H1 (cell line): ENCODE measurements around the gene SRD5A3. TPM values are rescaled to one million over a fixed set of nuclear protein-coding genes. Genes with fewer than 3 reads are reported as not detected.

ENCODE experiments used
- CTCF ChIA-PET: fragments of 300-600 bp; sonication (Branson Sonifier 250); formaldehyde crosslinking; loops from one replicate; lab custom pipeline; 2021; ENCODE audit not compliant: partially characterized antibody; lab: Charles Lee
- POLR2A ChIA-PET: fragments of 300-600 bp; sonication (Branson Sonifier 250); formaldehyde crosslinking; loops from one replicate; lab custom pipeline; 2021; ENCODE audit warnings: inconsistent platforms; ENCODE audit not compliant: partially characterized antibody; lab: Charles Lee
- DNase-seq, 2 experiments: peaks; one replicate each; pipeline versions ENCODE4 v3.0.0 to v3.0.0-alpha.2; 2010 to 2022; ENCODE audit warnings: low spot score in 2 of 2, low read depth in 1 of 2, mixed read lengths in 1 of 2
- FAIRE-seq: peaks from 2 replicates; lab custom pipeline; 2011; peaks lifted over from hg19 to GRCh38; lab: Jason Lieb, UNC
- H2AFZ ChIP-seq: 2 replicates; pipeline ENCODE4 v1.8.1; 2012; ENCODE audit warnings: low read length, inconsistent platforms
- H2AK5ac ChIP-seq: 2 replicates; pipeline ENCODE4 v1.6.1; 2013; ENCODE audit warnings: low read depth, low read length
- H2BK120ac ChIP-seq: replicated peaks from 2 replicates; pipeline ENCODE3; 2013; ENCODE audit warnings: low read depth, low read length, inconsistent platforms
- H2BK12ac ChIP-seq: 2 replicates; pipeline ENCODE4 v1.6.1; 2013; ENCODE audit warnings: low read depth, low read length
- H2BK15ac ChIP-seq: 2 replicates; pipeline ENCODE4 v1.6.1; 2013; ENCODE audit warnings: low read length
- H2BK20ac ChIP-seq: 2 replicates; pipeline ENCODE4 v1.6.1; 2013; ENCODE audit warnings: low read length
- H2BK5ac ChIP-seq: 2 replicates; pipeline ENCODE4 v1.6.1; 2013; ENCODE audit warnings: low read depth, low read length
- H3K14ac ChIP-seq: 2 replicates; pipeline ENCODE4 v1.6.1; 2013; ENCODE audit warnings: inconsistent platforms; ENCODE audit not compliant: insufficient read length
- H3K18ac ChIP-seq: 2 replicates; pipeline ENCODE4 v1.6.1; 2013; ENCODE audit warnings: low read length; ENCODE audit errors: extremely low read depth
- H3K23ac ChIP-seq: 2 replicates; pipeline ENCODE4 v1.6.1; 2013; ENCODE audit warnings: inconsistent platforms; ENCODE audit not compliant: insufficient read length
- H3K23me2 ChIP-seq: 2 replicates; pipeline ENCODE4 v1.6.1; 2013; ENCODE audit warnings: low read depth, low read length
- H3K27ac ChIP-seq: 2 replicates; pipeline ENCODE4 v1.6.1; 2011; ENCODE audit warnings: low read depth, low read length, inconsistent platforms
- H3K27me3 ChIP-seq, 4 experiments: replicated peaks in 1 of 4; 1 replicate in 1 of 4; 2 replicates in 3 of 4; pipeline versions ENCODE4 v1.6.1 to v1.8.1; 2011 to 2013; ENCODE audit warnings: low read length in 3 of 4, mild to moderate bottlenecking in 3 of 4, inconsistent platforms in 2 of 4, mixed read lengths in 2 of 4, moderate library complexity in 1 of 4; ENCODE audit not compliant: control insufficient read depth in 3 of 4, insufficient read depth in 3 of 4; ENCODE audit errors: extremely low read depth in 1 of 4
- H3K36me3 ChIP-seq, 4 experiments: 2 replicates each; pipeline versions ENCODE4 v1.6.1 to v1.8.1; 2011 to 2013; ENCODE audit warnings: mild to moderate bottlenecking in 4 of 4, low read length in 3 of 4, moderate library complexity in 2 of 4, control low read depth in 1 of 4, inconsistent platforms in 1 of 4; ENCODE audit not compliant: insufficient read depth in 4 of 4, control insufficient read depth in 2 of 4
- H3K4ac ChIP-seq: replicated peaks from 2 replicates; pipeline ENCODE3; 2013; ENCODE audit warnings: low read length, low read depth, mixed read lengths, inconsistent platforms; ENCODE audit not compliant: insufficient read length
- H3K4me1 ChIP-seq, 4 experiments: replicated peaks in 1 of 4; 1 replicate in 1 of 4; 2 replicates in 3 of 4; pipeline versions ENCODE4 v1.6.1 to v1.8.1; 2011 to 2013; ENCODE audit warnings: low read length in 3 of 4, inconsistent platforms in 2 of 4, mixed read lengths in 1 of 4; ENCODE audit not compliant: insufficient read depth in 4 of 4, control insufficient read depth in 3 of 4
- H3K4me2 ChIP-seq, 2 experiments: 2 replicates each; pipeline versions ENCODE4 v1.6.1 to v1.8.1; 2011 to 2013; ENCODE audit warnings: low read depth in 2 of 2, low read length in 2 of 2, control low read depth in 1 of 2, inconsistent platforms in 1 of 2, mild to moderate bottlenecking in 1 of 2; ENCODE audit not compliant: insufficient read depth in 1 of 2
- H3K4me3 ChIP-seq, 4 experiments: fragments of 200-600, 300-600 bp in 1 of 4; sonication (generic), shearing (Covaris generic), sonication (Bioruptor Twin) in 1 of 4; 2 replicates each; pipeline versions ENCODE4 v1.5.1 to v1.8.1; 2011 to 2016; ENCODE audit warnings: low read length in 4 of 4, low read depth in 3 of 4, control low read depth in 2 of 4, inconsistent platforms in 2 of 4, mild to moderate bottlenecking in 2 of 4, mixed read lengths in 1 of 4, moderate library complexity in 1 of 4; ENCODE audit not compliant: insufficient read depth in 2 of 4; ENCODE audit errors: extremely low read depth in 1 of 4
- H3K56ac ChIP-seq: replicated peaks from 2 replicates; pipeline ENCODE3; 2013; ENCODE audit warnings: low read depth, mild to moderate bottlenecking, mixed read lengths, low read length, inconsistent platforms; ENCODE audit not compliant: insufficient read length
- H3K79me1 ChIP-seq: 2 replicates; pipeline ENCODE4 v1.6.1; 2013; ENCODE audit warnings: low read depth, low read length, control low read depth
- H3K79me2 ChIP-seq, 2 experiments: 2 replicates each; pipeline versions ENCODE4 v1.6.1 to v1.8.1; 2012 to 2013; ENCODE audit warnings: low read length in 2 of 2, mild to moderate bottlenecking in 2 of 2, inconsistent platforms in 1 of 2; ENCODE audit not compliant: insufficient read depth in 2 of 2, control insufficient read depth in 1 of 2
- H3K9ac ChIP-seq, 4 experiments: replicated peaks in 1 of 4; 1 replicate in 1 of 4; 2 replicates in 3 of 4; pipeline versions ENCODE4 v1.6.1 to v1.8.1; 2011 to 2013; ENCODE audit warnings: low read depth in 3 of 4, low read length in 3 of 4, control low read depth in 2 of 4, mild to moderate bottlenecking in 2 of 4, moderate library complexity in 2 of 4, inconsistent platforms in 1 of 4; ENCODE audit errors: extremely low read depth in 1 of 4
- H3K9me3 ChIP-seq, 2 experiments: 2 replicates each; pipeline versions ENCODE4 v1.6.1 to v1.8.1; 2012 to 2013; ENCODE audit warnings: mild to moderate bottlenecking in 2 of 2, moderate library complexity in 2 of 2, control low read depth in 1 of 2, inconsistent platforms in 1 of 2, low read depth in 1 of 2, low read length in 1 of 2, mixed read lengths in 1 of 2; ENCODE audit not compliant: insufficient read depth in 2 of 2
- H4K20me1 ChIP-seq, 2 experiments: replicated peaks in 1 of 2; 2 replicates each; pipeline versions ENCODE3 to v1.8.1; 2011 to 2013; ENCODE audit warnings: inconsistent platforms in 2 of 2, low read length in 2 of 2, mild to moderate bottlenecking in 1 of 2; ENCODE audit not compliant: insufficient read depth in 2 of 2, control insufficient read depth in 1 of 2
- H4K5ac ChIP-seq: 2 replicates; pipeline ENCODE4 v1.6.1; 2013; ENCODE audit warnings: low read length, low read depth, mixed read lengths, inconsistent platforms; ENCODE audit not compliant: insufficient read length
- H4K8ac ChIP-seq: 2 replicates; pipeline ENCODE4 v1.8.0; 2013; ENCODE audit warnings: mild to moderate bottlenecking, moderate library complexity, low read length, inconsistent platforms; ENCODE audit not compliant: insufficient read depth; ENCODE audit errors: extremely low read depth
- H4K91ac ChIP-seq: replicated peaks from 2 replicates; pipeline ENCODE3; 2013; ENCODE audit warnings: low read length, mixed read lengths, inconsistent platforms; ENCODE audit not compliant: insufficient read length
- PHF8 ChIP-seq: fragments of 200-600 bp; sonication (generic); conservative IDR thresholded peaks from 2 replicates; pipeline ENCODE4 v1.7.1; 2012; ENCODE audit warnings: low read depth, mild to moderate bottlenecking, inconsistent platforms, low read length, moderate library complexity
- RAD21 ChIP-seq, 2 experiments: IDR thresholded peaks in 1 of 2; conservative IDR thresholded peaks in 1 of 2; 2 replicates each; pipeline ENCODE4 v1.6.1; 2011; ENCODE audit warnings: low read depth in 2 of 2, low read length in 2 of 2, improper control_type of control experiment in 1 of 2, inconsistent platforms in 1 of 2, mild to moderate bottlenecking in 1 of 2, moderate library complexity in 1 of 2
- RFX5 ChIP-seq: IDR thresholded peaks from 2 replicates; pipeline ENCODE4 v1.6.1; 2011; ENCODE audit warnings: low read depth, low read length, improper control_type of control experiment, borderline replicate concordance
- YY1 ChIP-seq: IDR thresholded peaks from 2 replicates; pipeline ENCODE4 v1.6.1; 2011; ENCODE audit warnings: low read depth, mild to moderate bottlenecking, low read length
- WGBS, 2 experiments: shearing (Covaris generic) in 1 of 2; methylation state at CpG; one replicate each; pipeline versions ENCODE4 v1.1.6 to v1.1.7; 2013 to 2015; ENCODE audit warnings: low lambda C conversion rate in 2 of 2, mixed read lengths in 2 of 2, inconsistent platforms in 1 of 2, low coverage in 1 of 2, missing lambda C conversion rate in 1 of 2; ENCODE audit not compliant: insufficient replicate concordance in 2 of 2, insufficient coverage in 1 of 2, insufficient read length in 1 of 2; ENCODE audit errors: extremely low coverage in 1 of 2, missing lambda C conversion rate in 1 of 2; 5-methylcytosine and 5-hydroxymethylcytosine counted together
- polyA plus RNA-seq, 7 experiments: library from polyadenylated mRNA; depleted of rRNA in 3 of 7; stranded (reverse) in 5 of 7; unstranded in 2 of 7; fragments of >200 nt in 5 of 7; fragments of 200-250 nt in 2 of 7; gene quantifications; 1 replicate in 5 of 7; 2 replicates in 1 of 7; 4 replicates in 1 of 7; pipeline versions ENCODE4 v1.2.1 to v1.2.3, GENCODE V29; 2011 to 2013; ENCODE audit warnings: missing spikeins in 2 of 7, mixed read lengths in 2 of 7
- total RNA-seq: library from RNA; stranded (reverse); fragmentation: NEBNext Ultra II Directional; extraction: Animal tissue kit (Norgen Biotek cat#: 25700); gene quantifications from 2 replicates; pipeline ENCODE4 v1.2.1, GENCODE V29; 2021

Gene SRD5A3
- total and polyA plus RNA-seq, 2 of the 8 experiments (the other 6 are each of a cell fraction or from before 2014, with no cell fraction given), result 19.6 to 34.6 TPM

DNA sequence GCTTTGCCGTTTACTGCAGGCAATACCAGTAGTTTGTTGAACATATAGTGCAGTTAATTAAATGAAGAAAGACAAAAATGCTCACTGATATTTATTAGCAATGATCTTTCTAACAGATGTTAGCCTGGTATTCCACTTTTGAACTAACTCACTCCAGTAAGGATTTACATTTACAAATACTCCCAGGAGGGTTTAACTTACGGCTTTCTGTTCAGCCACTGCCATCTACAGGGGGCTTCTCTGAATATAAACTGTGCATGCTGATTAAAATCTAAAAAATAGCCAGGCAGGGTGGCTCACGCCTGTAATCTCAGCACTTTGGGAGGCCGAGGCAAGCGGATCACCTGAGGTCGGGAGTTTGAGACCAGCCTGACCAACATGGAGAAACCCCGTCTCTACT, 2.2 kb upstream of the SRD5A3 start:
- WGBS, 2 experiments, result 88% methylated on average over 7 of the region's 7 CpGs; no CpG with 5 or more reads in 1 of the 2 experiments
- FAIRE-seq, result no peak

More for the DNA sequence above, 2.2 kb upstream of the SRD5A3 start:
- DNase-seq, result no peak
- Histone ChIP-seq H4K91ac (no peak overlapping the region), H3K27me3 (no peaks in the 10 kb centered on the region), H3K56ac (no peak overlapping the region), H2AK5ac (no peak overlapping the region), H3K4me1 (peaks cover 0 to 9% (median 5%) of the 10 kb centered on the region in 4 experiments), H3K4me2 (no peak overlapping the region), H3K23ac (no peak overlapping the region), H4K20me1 (no peaks in the 10 kb centered on the region), H3K79me2 (no peaks in the 10 kb centered on the region), H3K36me3 (no peaks in the 10 kb centered on the region), H2BK120ac (no peak overlapping the region), H2BK12ac (no peak overlapping the region), H3K4me3 (no peak overlapping the region), H3K79me1 (no peaks in the 10 kb centered on the region), H3K14ac (no peak overlapping the region), H3K4ac (no peak overlapping the region), H3K9ac (no peak overlapping the region), H4K8ac (no peak overlapping the region), H3K23me2 (no peaks in the 10 kb centered on the region), H3K9me3 (no peaks in the 10 kb centered on the region), H4K5ac (no peak overlapping the region), H2BK20ac (no peak overlapping the region), H3K18ac (no peak overlapping the region), H2AFZ (no peak overlapping the region), H3K27ac (no peak overlapping the region), H2BK15ac (no peak overlapping the region), H2BK5ac (no peak overlapping the region)
- POLR2A ChIA-PET, result no interaction called here
- CTCF ChIA-PET, result interaction anchor here (1.0 to 2.3 kb wide), 4 partner anchors 31 to 373 kb away, joined by 3 to 10 read pairs (median 5); no protein-coding TSS in a partner anchor
- no peak for TF ChIP-seq PHF8
- TF ChIP-seq YY1, result no peak
- TF ChIP-seq RFX5, result no peak
- TF ChIP-seq RAD21 (IDR thresholded peaks at IDR 0.05 in 1 of 2, conservative IDR thresholded peaks at IDR 0.05 in 1 of 2; ENCODE audit: low read depth in 2 of 2, low read length in 2 of 2), result peak; percentile 33 to 52
